HepG2 (cell line): ENCODE measurements around the gene ZNF628. TPM values are rescaled to one million over a fixed set of nuclear protein-coding genes. Genes with fewer than 3 reads are reported as not detected.

Experiments
- ATAC-seq: fragments of 200-7000 bp; cut with Tn5 transposase; 3 replicates; pipeline ENCODE4 v1.9.1; 2020; ENCODE audit warnings: mild to moderate bottlenecking, moderate library complexity
- BruUV-seq: library from RNA; stranded (reverse); fragments of 400-500 nt; replicated peaks from 2 replicates; lab custom pipeline; 2021; lab: Mats Ljungman, UMichigan
- CTCF ChIA-PET: fragments of 300-600 bp; formaldehyde crosslinking; extraction: SDS; loops from one replicate; lab custom pipeline; 2021; ENCODE audit warnings: low total read pairs, inconsistent platforms, low intra/inter-chr PET ratio; lab: Yijun Ruan, JAX
- POLR2A ChIA-PET: fragments of 350-600 bp; sonication (Branson Sonifier 250); formaldehyde crosslinking; loops from one replicate; lab custom pipeline; 2020; ENCODE audit warnings: antibody characterized with exemption, inconsistent platforms; lab: Yijun Ruan, JAX
- DNase-seq: peaks from one replicate; pipeline ENCODE4 v3.0.0-alpha.2; 2015; ENCODE audit warnings: low spot score
- FAIRE-seq: peaks from 3 replicates; lab custom pipeline; 2011; peaks lifted over from hg19 to GRCh38; lab: Jason Lieb, UNC
- H2AFZ ChIP-seq: one replicate; pipeline ENCODE4 v1.6.1; 2011; ENCODE audit warnings: low read length, inconsistent platforms
- H3K27ac ChIP-seq: fragments of 300-600 bp; 3 replicates; pipeline ENCODE4 v1.8.0; 2011; ENCODE audit warnings: mixed run types, mild to moderate bottlenecking, mixed read lengths, low read length, inconsistent platforms; ENCODE audit not compliant: insufficient read depth; ENCODE audit errors: extremely low read length
- H3K27me3 ChIP-seq, 2 experiments: fragments of 200-600 bp in 1 of 2; 2 replicates in 1 of 2; 3 replicates in 1 of 2; pipeline versions ENCODE4 v1.6.0 to v1.8.0; 2011; ENCODE audit warnings: low read length in 2 of 2, mild to moderate bottlenecking in 2 of 2, moderate library complexity in 2 of 2, inconsistent platforms in 1 of 2; ENCODE audit not compliant: insufficient read depth in 2 of 2, control insufficient read depth in 1 of 2
- H3K36me3 ChIP-seq, 2 experiments: fragments of 200-600 bp in 1 of 2; replicated peaks in 1 of 2; 2 replicates in 1 of 2; 3 replicates in 1 of 2; pipeline versions ENCODE4 v1.5.1 to v1.8.0; 2011; ENCODE audit warnings: low read length in 2 of 2, inconsistent platforms in 1 of 2; ENCODE audit not compliant: insufficient read depth in 2 of 2, control insufficient read depth in 1 of 2
- H3K4me1 ChIP-seq: 2 replicates; pipeline ENCODE4 v1.5.1; 2012; ENCODE audit warnings: low read length, inconsistent platforms; ENCODE audit not compliant: insufficient read depth
- H3K4me2 ChIP-seq: 2 replicates; pipeline ENCODE4 v1.6.0; 2011; ENCODE audit warnings: low read depth, low read length, inconsistent platforms
- H3K4me3 ChIP-seq, 3 experiments: fragments of 200-600 bp in 1 of 3; sonication (generic), shearing (Covaris generic) in 1 of 3; replicated peaks in 1 of 3; 2 replicates each; pipeline ENCODE4 v1.5.1; 2011 to 2016; ENCODE audit warnings: low read length in 3 of 3, inconsistent platforms in 2 of 3, low read depth in 2 of 3, mild to moderate bottlenecking in 2 of 3, control low read depth in 1 of 3, mixed read lengths in 1 of 3; ENCODE audit not compliant: insufficient read depth in 1 of 3
- H3K79me2 ChIP-seq: one replicate; pipeline ENCODE4 v1.6.1; 2011; ENCODE audit warnings: low read length, inconsistent platforms; ENCODE audit not compliant: insufficient read depth
- H3K9ac ChIP-seq: 2 replicates; pipeline ENCODE4 v1.6.0; 2011; ENCODE audit warnings: mild to moderate bottlenecking, low read depth, low read length, inconsistent platforms; ENCODE audit not compliant: insufficient read depth
- H3K9me3 ChIP-seq: 2 replicates; pipeline ENCODE4 v1.5.1; 2012; ENCODE audit warnings: mild to moderate bottlenecking, low read length
- H4K20me1 ChIP-seq: 2 replicates; pipeline ENCODE4 v1.6.0; 2011; ENCODE audit warnings: inconsistent platforms, mild to moderate bottlenecking, low read length, moderate library complexity; ENCODE audit not compliant: insufficient read depth
- CREM ChIP-seq, 2 experiments: sonication (generic) in 1 of 2; formaldehyde crosslinking in 1 of 2; IDR thresholded peaks; 2 replicates each; pipeline versions ENCODE4 v1.4.0 to v1.6.1; 2016 to 2020; ENCODE audit warnings: antibody characterized with exemption in 1 of 2, mild to moderate bottlenecking in 1 of 2, missing genetic modification reagents in 1 of 2
- HNRNPLL ChIP-seq: fragments of 200-400 bp; formaldehyde crosslinking; IDR thresholded peaks from 2 replicates; pipeline ENCODE4 v1.6.1; 2017; ENCODE audit warnings: mild to moderate bottlenecking, low read depth, low read length; ENCODE audit not compliant: poor library complexity, severe bottlenecking
- HOXA5 ChIP-seq: sonication (generic); formaldehyde crosslinking; IDR thresholded peaks from 2 replicates; pipeline ENCODE4 v1.4.0; 2020; ENCODE audit warnings: missing genetic modification reagents
- KLF6 ChIP-seq: IDR thresholded peaks from 2 replicates; pipeline ENCODE4 v1.8.0; 2016; ENCODE audit warnings: missing biosample characterization, missing genetic modification reagents
- NCOA2 ChIP-seq: sonication (generic); formaldehyde crosslinking; IDR thresholded peaks from 2 replicates; pipeline ENCODE4 v1.8.0; 2022; ENCODE audit warnings: inconsistent platforms
- SMYD3 ChIP-seq: sonication (generic); formaldehyde crosslinking; IDR thresholded peaks from 2 replicates; pipeline ENCODE4 v1.8.1; 2023; ENCODE audit warnings: mild to moderate bottlenecking, missing genetic modification reagents
- WIZ ChIP-seq: sonication (generic); formaldehyde crosslinking; IDR thresholded peaks from 2 replicates; pipeline ENCODE4 v1.5.1; 2020; ENCODE audit warnings: mild to moderate bottlenecking, missing genetic modification reagents
- ZFYVE20 ChIP-seq: sonication (generic); formaldehyde crosslinking; IDR thresholded peaks from 2 replicates; pipeline ENCODE4 v1.8.0; 2023; ENCODE audit warnings: low read depth, mild to moderate bottlenecking, moderate library complexity, missing genetic modification reagents, borderline replicate concordance
- ZKSCAN1 ChIP-seq: fragments of 150-350 bp; IDR thresholded peaks from 2 replicates; pipeline ENCODE4 v1.6.1; 2014; ENCODE audit warnings: low read length
- ZNF138 ChIP-seq: sonication (generic); formaldehyde crosslinking; IDR thresholded peaks from 2 replicates; pipeline ENCODE4 v1.5.0; 2020; ENCODE audit warnings: mild to moderate bottlenecking, low read depth, missing genetic modification reagents
- ZNF335 ChIP-seq: sonication (generic); formaldehyde crosslinking; IDR thresholded peaks from 2 replicates; pipeline ENCODE4 v1.4.0; 2020; ENCODE audit warnings: missing genetic modification reagents
- WGBS: methylation state at CpG from one replicate; pipeline ENCODE4 v1.1.6; 2017; ENCODE audit warnings: low lambda C conversion rate; 5-methylcytosine and 5-hydroxymethylcytosine counted together
- in situ Hi-C: cut with HindIII; loops from 2 replicates; pipeline ENCODE4 v1.10.0; 2017; ENCODE audit warnings: low pct_unique_long_range_greater_than_20kb; ENCODE audit not compliant: extremely low pct_ligation_motif_present
- intact Hi-C: fragments of 100-400 bp; cut with micrococcal nuclease; formaldehyde crosslinking; loops from one replicate; pipeline ENCODE4 v1.10.0; 2022; ENCODE audit not compliant: unreplicated experiment
- polyA plus RNA-seq, 8 experiments: library from polyadenylated mRNA; depleted of rRNA in 3 of 8; stranded (reverse) in 7 of 8; unstranded in 1 of 8; fragments of >200 nt; fragmentation: Illumina TruSeq in 4 of 8; extraction: Trizol in 4 of 8; gene quantifications; 2 replicates each; pipeline versions ENCODE4 v1.2.1 to v1.2.3, GENCODE V29; 2011 to 2016; ENCODE audit warnings: low read depth in 4 of 8, missing spikeins in 1 of 8, mixed read lengths in 1 of 8; ENCODE audit not compliant: insufficient read depth in 1 of 8
- total RNA-seq, 5 experiments: library from RNA; depleted of rRNA; stranded (reverse); fragments of >200 nt; fragmentation: Illumina TruSeq; extraction: Trizol; gene quantifications; 2 replicates each; pipeline ENCODE4 v1.2.3, GENCODE V29; 2016; ENCODE audit warnings: low read depth in 1 of 5
- TF ChIP-seq, protein P1 (sequence below): sonication (generic); formaldehyde crosslinking; conservative IDR thresholded peaks from 2 replicates; pipeline ENCODE4 v1.4.0; 2020; ENCODE audit warnings: missing genetic modification reagents
- TF ChIP-seq, protein P2 (sequence below): sonication (generic); formaldehyde crosslinking; IDR thresholded peaks from 2 replicates; pipeline ENCODE4 v1.5.1; 2020; ENCODE audit warnings: mild to moderate bottlenecking, missing genetic modification reagents, borderline replicate concordance
- TF ChIP-seq, protein P3 (sequence below): sonication (generic); formaldehyde crosslinking; conservative IDR thresholded peaks from 2 replicates; pipeline ENCODE4 v1.5.0; 2020; ENCODE audit warnings: missing genetic modification reagents
- TF ChIP-seq, protein P4 (sequence below): sonication (generic); formaldehyde crosslinking; IDR thresholded peaks from 2 replicates; pipeline ENCODE4 v1.4.0; 2020; ENCODE audit warnings: mild to moderate bottlenecking, low read depth, missing genetic modification reagents

Gene ZNF628
- total and polyA plus RNA-seq, 2 of the 13 experiments (the other 11 are each of a cell fraction or from before 2014, with no cell fraction given), result 0.54 to 1.2 TPM

DNA sequence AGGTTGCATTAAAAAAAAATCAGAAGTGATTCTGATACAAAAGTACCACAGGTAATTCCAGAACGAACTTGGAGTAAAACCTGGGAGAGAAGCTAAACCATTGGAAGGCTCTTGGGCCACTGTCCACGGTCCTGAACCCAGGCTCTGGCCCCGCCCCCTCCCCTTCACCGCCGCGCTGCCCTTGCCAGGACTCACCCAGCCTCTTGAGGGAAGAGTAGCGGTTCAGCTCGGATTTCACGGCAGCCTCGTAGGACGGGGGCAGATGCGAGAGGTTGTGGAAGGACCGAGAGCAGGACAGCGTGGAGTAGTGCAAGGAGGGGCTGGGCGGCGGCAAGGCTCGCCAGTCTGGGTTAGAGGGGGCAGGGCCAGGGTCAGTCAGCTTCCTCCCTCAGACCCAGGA is 39.0 kb upstream of the ZNF628 start:
- intact Hi-C loops, result no loop called here
- POLR2A ChIA-PET, result interaction anchor here (1.0 to 1.2 kb wide), 3 partner anchors 23 to 30 kb away, joined by 3 to 8 read pairs (median 5); partner anchors contain the start of genes ISOC2 and UBE2S
- H3K9me3 ChIP-seq, result no peaks in the 10 kb centered on the region
- in situ Hi-C loops, result no loop called here
- H4K20me1 ChIP-seq, result peaks cover 4% of the 10 kb centered on the region; the same call in 1 of the 2 replicates
- ATAC-seq (peak; percentile 79), FAIRE-seq (peak; percentile 40), DNase-seq (peak; percentile 46)
- H3K4me2 ChIP-seq, result no peak overlapping the region
- no peak overlapping the region for H2AFZ ChIP-seq
- peaks cover 5 to 21% of the 10 kb centered on the region in 2 experiments; a peak in 4 of 5 replicates for H3K27me3 ChIP-seq
- no peak overlapping the region for H3K4me3 ChIP-seq
- H3K79me2 ChIP-seq, result no peaks in the 10 kb centered on the region
- H3K27ac ChIP-seq, result no peak overlapping the region
- 4% methylated on average over 7 of the region's 17 CpGs for WGBS
- BruUV-seq, result no TSS peak
- no peaks in the 10 kb centered on the region for H3K4me1 ChIP-seq
- H3K9ac ChIP-seq, result no peak overlapping the region
- H3K36me3 ChIP-seq, result no peaks in the 10 kb centered on the region
- CTCF ChIA-PET, result no interaction called here
- no peak for TF ChIP-seq HNRNPLL
- TF ChIP-seq NCOA2, result peak; percentile 65
- peak; percentile 96; the same call in 1 of the 2 replicates for TF ChIP-seq WIZ
- TF ChIP-seq HOXA5 (CRISPR knock-in tag), result peak; percentile 92
- no peak for TF ChIP-seq ZKSCAN1
- TF ChIP-seq SMYD3, result no peak
- peak; percentile 90 for TF ChIP-seq KLF6 (CRISPR knock-in tag)
- TF ChIP-seq, protein P1, sequence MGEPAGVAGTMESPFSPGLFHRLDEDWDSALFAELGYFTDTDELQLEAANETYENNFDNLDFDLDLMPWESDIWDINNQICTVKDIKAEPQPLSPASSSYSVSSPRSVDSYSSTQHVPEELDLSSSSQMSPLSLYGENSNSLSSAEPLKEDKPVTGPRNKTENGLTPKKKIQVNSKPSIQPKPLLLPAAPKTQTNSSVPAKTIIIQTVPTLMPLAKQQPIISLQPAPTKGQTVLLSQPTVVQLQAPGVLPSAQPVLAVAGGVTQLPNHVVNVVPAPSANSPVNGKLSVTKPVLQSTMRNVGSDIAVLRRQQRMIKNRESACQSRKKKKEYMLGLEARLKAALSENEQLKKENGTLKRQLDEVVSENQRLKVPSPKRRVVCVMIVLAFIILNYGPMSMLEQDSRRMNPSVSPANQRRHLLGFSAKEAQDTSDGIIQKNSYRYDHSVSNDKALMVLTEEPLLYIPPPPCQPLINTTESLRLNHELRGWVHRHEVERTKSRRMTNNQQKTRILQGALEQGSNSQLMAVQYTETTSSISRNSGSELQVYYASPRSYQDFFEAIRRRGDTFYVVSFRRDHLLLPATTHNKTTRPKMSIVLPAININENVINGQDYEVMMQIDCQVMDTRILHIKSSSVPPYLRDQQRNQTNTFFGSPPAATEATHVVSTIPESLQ, result 0 out of 2 replicates have a peak, but pooled peaks have one; percentile 81
- 0 out of 2 replicates have a peak, but pooled peaks have one; percentile 62 for TF ChIP-seq ZNF138 (CRISPR knock-in tag)
- TF ChIP-seq, protein P2, sequence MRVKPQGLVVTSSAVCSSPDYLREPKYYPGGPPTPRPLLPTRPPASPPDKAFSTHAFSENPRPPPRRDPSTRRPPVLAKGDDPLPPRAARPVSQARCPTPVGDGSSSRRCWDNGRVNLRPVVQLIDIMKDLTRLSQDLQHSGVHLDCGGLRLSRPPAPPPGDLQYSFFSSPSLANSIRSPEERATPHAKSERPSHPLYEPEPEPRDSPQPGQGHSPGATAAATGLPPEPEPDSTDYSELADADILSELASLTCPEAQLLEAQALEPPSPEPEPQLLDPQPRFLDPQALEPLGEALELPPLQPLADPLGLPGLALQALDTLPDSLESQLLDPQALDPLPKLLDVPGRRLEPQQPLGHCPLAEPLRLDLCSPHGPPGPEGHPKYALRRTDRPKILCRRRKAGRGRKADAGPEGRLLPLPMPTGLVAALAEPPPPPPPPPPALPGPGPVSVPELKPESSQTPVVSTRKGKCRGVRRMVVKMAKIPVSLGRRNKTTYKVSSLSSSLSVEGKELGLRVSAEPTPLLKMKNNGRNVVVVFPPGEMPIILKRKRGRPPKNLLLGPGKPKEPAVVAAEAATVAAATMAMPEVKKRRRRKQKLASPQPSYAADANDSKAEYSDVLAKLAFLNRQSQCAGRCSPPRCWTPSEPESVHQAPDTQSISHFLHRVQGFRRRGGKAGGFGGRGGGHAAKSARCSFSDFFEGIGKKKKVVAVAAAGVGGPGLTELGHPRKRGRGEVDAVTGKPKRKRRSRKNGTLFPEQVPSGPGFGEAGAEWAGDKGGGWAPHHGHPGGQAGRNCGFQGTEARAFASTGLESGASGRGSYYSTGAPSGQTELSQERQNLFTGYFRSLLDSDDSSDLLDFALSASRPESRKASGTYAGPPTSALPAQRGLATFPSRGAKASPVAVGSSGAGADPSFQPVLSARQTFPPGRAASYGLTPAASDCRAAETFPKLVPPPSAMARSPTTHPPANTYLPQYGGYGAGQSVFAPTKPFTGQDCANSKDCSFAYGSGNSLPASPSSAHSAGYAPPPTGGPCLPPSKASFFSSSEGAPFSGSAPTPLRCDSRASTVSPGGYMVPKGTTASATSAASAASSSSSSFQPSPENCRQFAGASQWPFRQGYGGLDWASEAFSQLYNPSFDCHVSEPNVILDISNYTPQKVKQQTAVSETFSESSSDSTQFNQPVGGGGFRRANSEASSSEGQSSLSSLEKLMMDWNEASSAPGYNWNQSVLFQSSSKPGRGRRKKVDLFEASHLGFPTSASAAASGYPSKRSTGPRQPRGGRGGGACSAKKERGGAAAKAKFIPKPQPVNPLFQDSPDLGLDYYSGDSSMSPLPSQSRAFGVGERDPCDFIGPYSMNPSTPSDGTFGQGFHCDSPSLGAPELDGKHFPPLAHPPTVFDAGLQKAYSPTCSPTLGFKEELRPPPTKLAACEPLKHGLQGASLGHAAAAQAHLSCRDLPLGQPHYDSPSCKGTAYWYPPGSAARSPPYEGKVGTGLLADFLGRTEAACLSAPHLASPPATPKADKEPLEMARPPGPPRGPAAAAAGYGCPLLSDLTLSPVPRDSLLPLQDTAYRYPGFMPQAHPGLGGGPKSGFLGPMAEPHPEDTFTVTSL (CRISPR knock-in tag), result no peak
- TF ChIP-seq, protein P3, sequence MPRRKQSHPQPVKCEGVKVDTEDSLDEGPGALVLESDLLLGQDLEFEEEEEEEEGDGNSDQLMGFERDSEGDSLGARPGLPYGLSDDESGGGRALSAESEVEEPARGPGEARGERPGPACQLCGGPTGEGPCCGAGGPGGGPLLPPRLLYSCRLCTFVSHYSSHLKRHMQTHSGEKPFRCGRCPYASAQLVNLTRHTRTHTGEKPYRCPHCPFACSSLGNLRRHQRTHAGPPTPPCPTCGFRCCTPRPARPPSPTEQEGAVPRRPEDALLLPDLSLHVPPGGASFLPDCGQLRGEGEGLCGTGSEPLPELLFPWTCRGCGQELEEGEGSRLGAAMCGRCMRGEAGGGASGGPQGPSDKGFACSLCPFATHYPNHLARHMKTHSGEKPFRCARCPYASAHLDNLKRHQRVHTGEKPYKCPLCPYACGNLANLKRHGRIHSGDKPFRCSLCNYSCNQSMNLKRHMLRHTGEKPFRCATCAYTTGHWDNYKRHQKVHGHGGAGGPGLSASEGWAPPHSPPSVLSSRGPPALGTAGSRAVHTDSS (CRISPR knock-in tag), result no peak
- TF ChIP-seq, protein P4, sequence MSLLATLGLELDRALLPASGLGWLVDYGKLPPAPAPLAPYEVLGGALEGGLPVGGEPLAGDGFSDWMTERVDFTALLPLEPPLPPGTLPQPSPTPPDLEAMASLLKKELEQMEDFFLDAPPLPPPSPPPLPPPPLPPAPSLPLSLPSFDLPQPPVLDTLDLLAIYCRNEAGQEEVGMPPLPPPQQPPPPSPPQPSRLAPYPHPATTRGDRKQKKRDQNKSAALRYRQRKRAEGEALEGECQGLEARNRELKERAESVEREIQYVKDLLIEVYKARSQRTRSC, result no peak
- no peak for TF ChIP-seq CREM (IDR thresholded peaks at IDR 0.05)
- TF ChIP-seq CREM (CRISPR knock-in tag; IDR thresholded peaks at IDR 0.05), result no peak
- peak; percentile 87; the same call in 1 of the 2 replicates for TF ChIP-seq ZFYVE20 (CRISPR knock-in tag)
- TF ChIP-seq ZNF335, result peak; percentile 68; the same call in 1 of the 2 replicates
